ENCODE data around the gene NMBR.

DNA sequence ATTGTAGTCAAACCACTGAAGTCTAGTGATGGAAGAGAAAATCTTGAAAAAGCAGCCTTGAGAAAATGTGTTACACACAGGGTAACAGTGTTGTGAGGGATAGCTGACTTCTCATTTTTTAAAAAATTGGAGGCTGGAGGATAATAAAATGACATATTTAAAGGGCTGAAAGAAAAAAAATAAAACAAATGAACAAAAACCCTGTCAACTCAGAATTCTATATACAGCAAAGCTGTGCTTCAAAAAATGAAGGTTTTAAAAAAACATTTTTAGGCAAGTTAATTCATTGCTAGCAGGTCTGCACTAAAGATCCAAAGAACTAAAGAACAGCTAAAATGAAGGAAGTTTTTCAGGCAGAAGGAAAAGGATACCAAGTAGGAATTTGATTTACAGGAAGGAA, 31.2 kb upstream of the NMBR start:
- TF ChIP-seq EP300 (IDR thresholded peaks at IDR 0.05), result no peak
- TF ChIP-seq, protein P1, sequence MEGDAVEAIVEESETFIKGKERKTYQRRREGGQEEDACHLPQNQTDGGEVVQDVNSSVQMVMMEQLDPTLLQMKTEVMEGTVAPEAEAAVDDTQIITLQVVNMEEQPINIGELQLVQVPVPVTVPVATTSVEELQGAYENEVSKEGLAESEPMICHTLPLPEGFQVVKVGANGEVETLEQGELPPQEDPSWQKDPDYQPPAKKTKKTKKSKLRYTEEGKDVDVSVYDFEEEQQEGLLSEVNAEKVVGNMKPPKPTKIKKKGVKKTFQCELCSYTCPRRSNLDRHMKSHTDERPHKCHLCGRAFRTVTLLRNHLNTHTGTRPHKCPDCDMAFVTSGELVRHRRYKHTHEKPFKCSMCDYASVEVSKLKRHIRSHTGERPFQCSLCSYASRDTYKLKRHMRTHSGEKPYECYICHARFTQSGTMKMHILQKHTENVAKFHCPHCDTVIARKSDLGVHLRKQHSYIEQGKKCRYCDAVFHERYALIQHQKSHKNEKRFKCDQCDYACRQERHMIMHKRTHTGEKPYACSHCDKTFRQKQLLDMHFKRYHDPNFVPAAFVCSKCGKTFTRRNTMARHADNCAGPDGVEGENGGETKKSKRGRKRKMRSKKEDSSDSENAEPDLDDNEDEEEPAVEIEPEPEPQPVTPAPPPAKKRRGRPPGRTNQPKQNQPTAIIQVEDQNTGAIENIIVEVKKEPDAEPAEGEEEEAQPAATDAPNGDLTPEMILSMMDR (IDR thresholded peaks at IDR 0.05), result no peak
- no peak for TF ChIP-seq POLR2A (IDR thresholded peaks at IDR 0.05)

Data from suprapubic skin (tissue), 3 donors.